Right lobe of liver (tissue), 4 donors: ENCODE results near the gene RPL7L1.

ENCODE experiments used
- POLR2A ChIP-seq: fragments of 450-650 bp; IDR thresholded peaks from one replicate; pipeline ENCODE4 v1.6.1; 2017; ENCODE audit warnings: antibody characterized with exemption, mild to moderate bottlenecking
- TF ChIP-seq, protein P1 (sequence below), 4 donors: fragments of 200-600 bp in 3 of 4; fragments of 450-650 bp in 1 of 4; IDR thresholded peaks; one replicate each; pipeline versions ENCODE4 v1.5.1 to v1.8.0; 2016 to 2022; ENCODE audit warnings: antibody characterized with exemption in 4 of 4, mild to moderate bottlenecking in 2 of 4
- donor health status: DM: no; HTN: no; CAD: no.
- donor health status: DM: no; HTN: no; CAD: no.
- donor health status: DM: no; HTN: yes; CAD: no.

GRCh38 chr6:42873313-42873712 is 6.1 kb upstream of the RPL7L1 start:
- TF ChIP-seq, protein P1, sequence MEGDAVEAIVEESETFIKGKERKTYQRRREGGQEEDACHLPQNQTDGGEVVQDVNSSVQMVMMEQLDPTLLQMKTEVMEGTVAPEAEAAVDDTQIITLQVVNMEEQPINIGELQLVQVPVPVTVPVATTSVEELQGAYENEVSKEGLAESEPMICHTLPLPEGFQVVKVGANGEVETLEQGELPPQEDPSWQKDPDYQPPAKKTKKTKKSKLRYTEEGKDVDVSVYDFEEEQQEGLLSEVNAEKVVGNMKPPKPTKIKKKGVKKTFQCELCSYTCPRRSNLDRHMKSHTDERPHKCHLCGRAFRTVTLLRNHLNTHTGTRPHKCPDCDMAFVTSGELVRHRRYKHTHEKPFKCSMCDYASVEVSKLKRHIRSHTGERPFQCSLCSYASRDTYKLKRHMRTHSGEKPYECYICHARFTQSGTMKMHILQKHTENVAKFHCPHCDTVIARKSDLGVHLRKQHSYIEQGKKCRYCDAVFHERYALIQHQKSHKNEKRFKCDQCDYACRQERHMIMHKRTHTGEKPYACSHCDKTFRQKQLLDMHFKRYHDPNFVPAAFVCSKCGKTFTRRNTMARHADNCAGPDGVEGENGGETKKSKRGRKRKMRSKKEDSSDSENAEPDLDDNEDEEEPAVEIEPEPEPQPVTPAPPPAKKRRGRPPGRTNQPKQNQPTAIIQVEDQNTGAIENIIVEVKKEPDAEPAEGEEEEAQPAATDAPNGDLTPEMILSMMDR (IDR thresholded peaks at IDR 0.05): no peak
- no peak for TF ChIP-seq POLR2A
